Kidney (tissue), 14 donors: ENCODE measurements around the gene CLDN8. TPM values are rescaled to one million over a fixed set of nuclear protein-coding genes. Genes with fewer than 3 reads are reported as not detected.

Experiments
- DNase-seq, 5 donors: peaks; one replicate each; pipeline ENCODE4 v3.0.0-alpha.2; 2013 to 2020
- FAIRE-seq: peaks from 2 replicates; lab custom pipeline; 2012; peaks lifted over from hg19 to GRCh38; lab: Jason Lieb, UNC
- H3K27ac ChIP-seq, 2 donors: one replicate each; pipeline ENCODE4 v1.7.0; 2013; ENCODE audit warnings: low read depth in 2 of 2, low read length in 2 of 2, inconsistent platforms in 1 of 2
- H3K27me3 ChIP-seq: one replicate; pipeline ENCODE4 v1.7.1; 2013; ENCODE audit warnings: low read length, inconsistent platforms; ENCODE audit not compliant: control insufficient read depth, insufficient read depth
- H3K36me3 ChIP-seq, 3 donors: one replicate each; pipeline versions ENCODE4 v1.7.0 to v1.7.1; 2013; ENCODE audit warnings: low read length in 3 of 3, control low read depth in 1 of 3, inconsistent platforms in 1 of 3; ENCODE audit not compliant: insufficient read depth in 3 of 3, control insufficient read depth in 2 of 3
- H3K4me1 ChIP-seq, 3 donors: one replicate each; pipeline versions ENCODE4 v1.7.0 to v1.7.1; 2013; ENCODE audit warnings: low read length in 3 of 3, inconsistent platforms in 1 of 3, low read depth in 1 of 3; ENCODE audit not compliant: control insufficient read depth in 2 of 3, insufficient read depth in 2 of 3
- H3K4me3 ChIP-seq, 3 donors: one replicate each; pipeline versions ENCODE4 v1.7.0 to v1.8.1; 2013; ENCODE audit warnings: low read length in 3 of 3, control low read depth in 1 of 3, inconsistent platforms in 1 of 3
- H3K9ac ChIP-seq, 3 donors: one replicate each; pipeline versions ENCODE4 v1.7.0 to v1.7.1; 2013; ENCODE audit warnings: low read length in 3 of 3, control low read depth in 1 of 3, inconsistent platforms in 1 of 3
- H3K9me3 ChIP-seq, 3 donors: one replicate each; pipeline versions ENCODE4 v1.7.0 to v1.7.1; 2013; ENCODE audit warnings: low read length in 3 of 3, control low read depth in 1 of 3, inconsistent platforms in 1 of 3; ENCODE audit not compliant: control insufficient read depth in 2 of 3, insufficient read depth in 1 of 3
- intact Hi-C: fragments of 100-400 bp; cut with DNase I; formaldehyde crosslinking; loops from one replicate; pipeline ENCODE4 v1.11.1; 2022
- polyA plus RNA-seq: library from polyadenylated mRNA; stranded (reverse); fragments of 350-450 nt; fragmentation: Illumina TruSeq; extraction: RNeasy Lipid Tissue Mini Kit (QIAGEN cat#74804); gene quantifications from one replicate; pipeline ENCODE4 v1.2.3, GENCODE V29; 2014; ENCODE audit warnings: low read depth, low replicate concordance; ENCODE audit not compliant: insufficient read depth
- total RNA-seq: library from RNA; stranded (reverse); fragmentation: NEBNext Ultra II Directional; extraction: Animal tissue kit (Norgen Biotek cat#: 25700); gene quantifications from one replicate; pipeline ENCODE4 v1.2.1, GENCODE V29; 2021
- TF ChIP-seq, protein P1 (sequence below): IDR thresholded peaks from 3 replicates; pipeline ENCODE4 v1.5.1; 2012; ENCODE audit warnings: mild to moderate bottlenecking, moderate library complexity, borderline replicate concordance; ENCODE audit not compliant: insufficient read depth; ENCODE audit errors: extremely low read depth
- donor health status: control.
- donor health status: control.
- donor health status: control.
- donor health status: control.
- donor health status: control.
- donor health status: DM: yes; HTN: yes; CAD: no.
- donor health status: Normal renal cell carcinoma (clear cell type).

The CLDN8 gene
- total and polyA plus RNA-seq, 2 donors from 2014 or later: 7.1 to 86.8 TPM

DNA sequence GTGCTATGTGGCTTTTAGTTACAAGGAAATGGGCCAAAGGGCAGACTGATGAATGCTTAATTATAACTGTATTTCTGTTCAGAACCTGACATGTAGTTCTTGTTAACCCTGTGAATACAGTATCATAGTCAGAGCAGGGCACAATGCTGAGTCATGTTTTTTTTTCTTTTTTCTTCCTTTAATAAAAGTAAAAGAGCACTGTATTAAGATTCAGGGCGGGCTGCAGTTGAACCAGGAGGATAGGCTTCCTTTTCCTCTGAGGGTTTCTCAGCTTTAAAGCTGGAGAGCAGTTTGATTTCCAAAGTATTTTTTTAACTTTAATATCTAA, 8.7 kb downstream of the CLDN8 start:
- Histone ChIP-seq H3K27me3 (no peaks in the 10 kb centered on the region), H3K27ac (no peak overlapping the region), H3K4me3 (no peak overlapping the region), H3K9ac (no peak overlapping the region), H3K9me3 (no peaks in the 10 kb centered on the region), H3K4me1 (no peaks in the 10 kb centered on the region), H3K36me3 (no peaks in the 10 kb centered on the region)
- FAIRE-seq (no peak), DNase-seq (no peak)
- intact Hi-C loops: no loop called here
- TF ChIP-seq, protein P1, sequence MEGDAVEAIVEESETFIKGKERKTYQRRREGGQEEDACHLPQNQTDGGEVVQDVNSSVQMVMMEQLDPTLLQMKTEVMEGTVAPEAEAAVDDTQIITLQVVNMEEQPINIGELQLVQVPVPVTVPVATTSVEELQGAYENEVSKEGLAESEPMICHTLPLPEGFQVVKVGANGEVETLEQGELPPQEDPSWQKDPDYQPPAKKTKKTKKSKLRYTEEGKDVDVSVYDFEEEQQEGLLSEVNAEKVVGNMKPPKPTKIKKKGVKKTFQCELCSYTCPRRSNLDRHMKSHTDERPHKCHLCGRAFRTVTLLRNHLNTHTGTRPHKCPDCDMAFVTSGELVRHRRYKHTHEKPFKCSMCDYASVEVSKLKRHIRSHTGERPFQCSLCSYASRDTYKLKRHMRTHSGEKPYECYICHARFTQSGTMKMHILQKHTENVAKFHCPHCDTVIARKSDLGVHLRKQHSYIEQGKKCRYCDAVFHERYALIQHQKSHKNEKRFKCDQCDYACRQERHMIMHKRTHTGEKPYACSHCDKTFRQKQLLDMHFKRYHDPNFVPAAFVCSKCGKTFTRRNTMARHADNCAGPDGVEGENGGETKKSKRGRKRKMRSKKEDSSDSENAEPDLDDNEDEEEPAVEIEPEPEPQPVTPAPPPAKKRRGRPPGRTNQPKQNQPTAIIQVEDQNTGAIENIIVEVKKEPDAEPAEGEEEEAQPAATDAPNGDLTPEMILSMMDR: no peak

DNA sequence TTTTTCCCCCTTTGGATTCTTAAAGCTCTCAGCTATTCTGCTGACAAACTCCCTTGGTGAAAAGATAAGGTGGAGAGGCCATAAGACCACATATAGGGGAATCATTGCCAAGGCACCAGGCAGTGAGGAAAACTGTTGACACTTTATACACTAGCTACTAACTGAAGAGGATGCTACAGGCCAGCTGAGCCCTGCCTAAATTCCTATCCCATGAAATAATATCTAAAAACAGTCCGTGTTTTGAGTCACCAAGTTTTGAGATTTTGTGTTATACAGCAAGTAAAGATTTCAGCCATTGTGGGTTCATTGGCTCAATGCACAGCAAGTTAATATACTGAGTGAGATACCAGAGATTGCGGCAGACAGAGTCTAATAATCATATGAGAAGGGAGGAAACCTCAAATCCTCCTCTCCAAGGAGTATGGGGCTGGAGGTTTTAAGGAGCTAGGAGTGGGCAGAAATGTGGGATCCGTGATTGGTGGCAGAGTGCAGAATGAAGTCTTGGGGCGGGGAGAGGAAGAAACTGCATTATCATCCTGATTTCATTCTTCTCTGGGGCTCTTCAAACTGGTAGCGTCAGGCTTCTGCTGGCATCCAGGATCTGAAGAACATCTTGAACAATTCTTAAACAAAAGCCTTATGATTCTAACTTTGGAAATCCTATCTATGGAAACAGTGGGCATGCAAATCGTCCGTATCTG, 9.2 kb downstream of the CLDN8 start:
- no peaks in the 10 kb centered on the region for H3K9me3 ChIP-seq
- DNase-seq: no peak
- intact Hi-C loops: no loop called here
- H3K36me3 ChIP-seq: no peaks in the 10 kb centered on the region
- H3K4me3 ChIP-seq: no peak overlapping the region
- TF ChIP-seq, protein P1: no peak
- no peak for FAIRE-seq
- H3K27me3 ChIP-seq: no peaks in the 10 kb centered on the region
- H3K4me1 ChIP-seq: no peaks in the 10 kb centered on the region
- no peak overlapping the region for H3K9ac ChIP-seq
- H3K27ac ChIP-seq: no peak overlapping the region

DNA sequence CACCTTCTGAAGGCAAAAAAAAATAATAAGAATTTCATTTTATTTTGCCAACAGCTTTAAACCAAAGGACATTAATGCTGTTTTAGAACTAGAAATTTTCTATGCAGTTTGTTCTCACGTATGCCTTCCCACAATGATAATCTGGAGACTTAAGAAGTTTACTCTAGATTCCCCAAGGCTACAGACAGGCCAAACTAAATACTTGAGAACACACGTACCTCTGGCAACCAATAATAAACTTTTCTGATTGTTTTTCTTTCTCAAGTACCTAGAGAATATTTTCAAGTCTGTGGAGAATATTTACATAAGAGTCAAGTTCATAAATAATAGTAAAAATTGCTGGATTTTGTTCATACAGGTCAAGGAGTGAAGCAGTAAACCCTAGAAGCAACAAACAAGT, 15.9 kb downstream of the CLDN8 start:
- DNase-seq (no peak), FAIRE-seq (no peak)
- H3K4me3 ChIP-seq: no peak overlapping the region
- H3K27me3 ChIP-seq: no peaks in the 10 kb centered on the region
- H3K9me3 ChIP-seq: no peaks in the 10 kb centered on the region
- H3K27ac ChIP-seq: no peak overlapping the region
- H3K9ac ChIP-seq: no peak overlapping the region
- no peaks in the 10 kb centered on the region for H3K4me1 ChIP-seq
- H3K36me3 ChIP-seq: no peaks in the 10 kb centered on the region
- intact Hi-C loops: no loop called here
- TF ChIP-seq, protein P1: no peak
